ENCODE results near the gene VMP1. TPM values are rescaled to one million over a fixed set of nuclear protein-coding genes. Genes with fewer than 3 reads are reported as not detected.
A peak's percentile ranks its signal among the peaks of the same experiment; 100 is the strongest.

VMP1 gene
- total and polyA plus RNA-seq, 2 of the 13 experiments (the other 11 are each of a cell fraction or from before 2014, with no cell fraction given): 186 to 271 TPM

GRCh38 chr17:59837308-59838051 lies 130.0 kb downstream of the VMP1 start (continued):
- TF ChIP-seq, protein P1, sequence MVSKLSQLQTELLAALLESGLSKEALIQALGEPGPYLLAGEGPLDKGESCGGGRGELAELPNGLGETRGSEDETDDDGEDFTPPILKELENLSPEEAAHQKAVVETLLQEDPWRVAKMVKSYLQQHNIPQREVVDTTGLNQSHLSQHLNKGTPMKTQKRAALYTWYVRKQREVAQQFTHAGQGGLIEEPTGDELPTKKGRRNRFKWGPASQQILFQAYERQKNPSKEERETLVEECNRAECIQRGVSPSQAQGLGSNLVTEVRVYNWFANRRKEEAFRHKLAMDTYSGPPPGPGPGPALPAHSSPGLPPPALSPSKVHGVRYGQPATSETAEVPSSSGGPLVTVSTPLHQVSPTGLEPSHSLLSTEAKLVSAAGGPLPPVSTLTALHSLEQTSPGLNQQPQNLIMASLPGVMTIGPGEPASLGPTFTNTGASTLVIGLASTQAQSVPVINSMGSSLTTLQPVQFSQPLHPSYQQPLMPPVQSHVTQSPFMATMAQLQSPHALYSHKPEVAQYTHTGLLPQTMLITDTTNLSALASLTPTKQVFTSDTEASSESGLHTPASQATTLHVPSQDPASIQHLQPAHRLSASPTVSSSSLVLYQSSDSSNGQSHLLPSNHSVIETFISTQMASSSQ (IDR thresholded peaks at IDR 0.05; ENCODE audit: low read depth): peak; percentile 93
- TF ChIP-seq, protein P1 (CRISPR knock-in tag; IDR thresholded peaks at IDR 0.05; ENCODE audit: borderline replicate concordance): peak; percentile 94
- no peak for TF ChIP-seq CBX2 (IDR thresholded peaks at IDR 0.05; ENCODE audit: low read depth, low read length)
- no peak for TF ChIP-seq CBX2 (CRISPR knock-in tag; IDR thresholded peaks at IDR 0.05; ENCODE audit: low read depth)
- no peak; the same call in 1 of the 2 replicates for TF ChIP-seq ZNF746 (CRISPR knock-in tag; IDR thresholded peaks at IDR 0.05)
- TF ChIP-seq KLF15 (CRISPR knock-in tag; IDR thresholded peaks at IDR 0.05; ENCODE audit: borderline replicate concordance): peak; percentile 22; the same call in 1 of the 2 replicates
- 0 out of 2 replicates have a peak, but pooled peaks have one; percentile 25 for TF ChIP-seq ZBTB26 (CRISPR knock-in tag; IDR thresholded peaks at IDR 0.05; ENCODE audit: borderline replicate concordance)
- peak; percentile 100 for TF ChIP-seq DRAP1 (CRISPR knock-in tag; IDR thresholded peaks at IDR 0.05)
- TF ChIP-seq, protein P2, sequence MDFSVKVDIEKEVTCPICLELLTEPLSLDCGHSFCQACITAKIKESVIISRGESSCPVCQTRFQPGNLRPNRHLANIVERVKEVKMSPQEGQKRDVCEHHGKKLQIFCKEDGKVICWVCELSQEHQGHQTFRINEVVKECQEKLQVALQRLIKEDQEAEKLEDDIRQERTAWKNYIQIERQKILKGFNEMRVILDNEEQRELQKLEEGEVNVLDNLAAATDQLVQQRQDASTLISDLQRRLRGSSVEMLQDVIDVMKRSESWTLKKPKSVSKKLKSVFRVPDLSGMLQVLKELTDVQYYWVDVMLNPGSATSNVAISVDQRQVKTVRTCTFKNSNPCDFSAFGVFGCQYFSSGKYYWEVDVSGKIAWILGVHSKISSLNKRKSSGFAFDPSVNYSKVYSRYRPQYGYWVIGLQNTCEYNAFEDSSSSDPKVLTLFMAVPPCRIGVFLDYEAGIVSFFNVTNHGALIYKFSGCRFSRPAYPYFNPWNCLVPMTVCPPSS (IDR thresholded peaks at IDR 0.05): no peak
- TF ChIP-seq ELK4 (CRISPR knock-in tag; IDR thresholded peaks at IDR 0.05; ENCODE audit: borderline replicate concordance): no peak
- TF ChIP-seq BORCS8-MEF2B (CRISPR knock-in tag; IDR thresholded peaks at IDR 0.05): no peak
- TF ChIP-seq NCOR1 (IDR thresholded peaks at IDR 0.05; ENCODE audit: borderline replicate concordance, low read length): peak; percentile 97
- TF ChIP-seq JARID2 (CRISPR knock-in tag; IDR thresholded peaks at IDR 0.05; ENCODE audit: insufficient replicate concordance): peak; percentile 24
- TF ChIP-seq ARID4A (CRISPR knock-in tag; IDR thresholded peaks at IDR 0.05; ENCODE audit: borderline replicate concordance): peak; percentile 63; the same call in 1 of the 2 replicates
- no peak for TF ChIP-seq ZNF451 (CRISPR knock-in tag; IDR thresholded peaks at IDR 0.05)
